Stimulated activated CD8-positive, alpha-beta memory T cell treated with anti-CD3 and anti-CD28 coated beads, Interleukin-4, amount 100 ng/mL, for 48 hours (primary cell): Measurements from ENCODE around the gene C1QB.

Source experiments
- DNase-seq: peaks from one replicate; pipeline ENCODE4 v3.0.0-alpha.2; 2020

Gene C1QB

GRCh38 chr1:22636353-22636752 lies 16.7 kb upstream of the C1QB start, which contains the start of gene C1QA:
C1QA (plus strand) TSS chr1:22636628; CDS start chr1:22637617, 989 bp downstream.
- DNase-seq = no peak

- DNase-seq = no peak
Observed at GRCh38 chr1:22636927-22637326, 16.1 kb upstream of the C1QB start.

DNA sequence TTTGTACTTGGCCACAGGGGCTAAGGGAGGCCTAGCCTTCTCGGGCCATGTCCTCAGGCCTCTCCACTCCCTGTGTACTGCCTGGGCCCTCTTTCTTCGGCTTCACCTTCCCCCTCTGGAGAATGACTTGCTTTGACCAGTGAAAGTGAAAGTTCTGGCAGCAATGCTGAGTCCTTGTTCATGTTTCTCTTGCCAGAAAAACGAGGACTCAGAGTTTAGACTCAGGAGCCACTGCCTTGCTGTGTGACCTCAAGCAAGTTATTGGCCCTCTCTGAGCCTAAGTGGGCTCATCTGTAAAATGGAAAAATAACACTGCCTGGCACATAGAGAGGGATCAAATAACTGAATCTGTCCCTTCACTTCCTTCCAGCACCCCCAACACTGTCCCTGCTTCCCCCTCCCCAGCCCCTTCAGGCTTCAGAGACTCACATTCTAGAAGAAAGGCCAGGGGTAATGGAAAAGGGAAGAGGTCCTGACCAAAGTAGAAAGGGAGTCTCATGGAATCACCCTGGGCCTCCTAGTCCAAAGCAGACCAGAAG lies 15.1 kb upstream of the C1QB start:
- no peak for DNase-seq

- DNase-seq = no peak
Observed at GRCh38 chr1:22638476-22639234, 14.4 kb upstream of the C1QB start.

DNA sequence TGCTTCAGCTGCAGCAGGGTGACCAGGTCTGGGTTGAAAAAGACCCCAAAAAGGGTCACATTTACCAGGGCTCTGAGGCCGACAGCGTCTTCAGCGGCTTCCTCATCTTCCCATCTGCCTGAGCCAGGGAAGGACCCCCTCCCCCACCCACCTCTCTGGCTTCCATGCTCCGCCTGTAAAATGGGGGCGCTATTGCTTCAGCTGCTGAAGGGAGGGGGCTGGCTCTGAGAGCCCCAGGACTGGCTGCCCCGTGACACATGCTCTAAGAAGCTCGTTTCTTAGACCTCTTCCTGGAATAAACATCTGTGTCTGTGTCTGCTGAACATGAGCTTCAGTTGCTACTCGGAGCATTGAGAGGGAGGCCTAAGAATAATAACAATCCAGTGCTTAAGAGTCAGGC lies 13.8 kb upstream of the C1QB start:
- no peak for DNase-seq

GRCh38 chr1:22641247-22641646 lies 11.8 kb upstream of the C1QB start:
- no peak for DNase-seq

DNA sequence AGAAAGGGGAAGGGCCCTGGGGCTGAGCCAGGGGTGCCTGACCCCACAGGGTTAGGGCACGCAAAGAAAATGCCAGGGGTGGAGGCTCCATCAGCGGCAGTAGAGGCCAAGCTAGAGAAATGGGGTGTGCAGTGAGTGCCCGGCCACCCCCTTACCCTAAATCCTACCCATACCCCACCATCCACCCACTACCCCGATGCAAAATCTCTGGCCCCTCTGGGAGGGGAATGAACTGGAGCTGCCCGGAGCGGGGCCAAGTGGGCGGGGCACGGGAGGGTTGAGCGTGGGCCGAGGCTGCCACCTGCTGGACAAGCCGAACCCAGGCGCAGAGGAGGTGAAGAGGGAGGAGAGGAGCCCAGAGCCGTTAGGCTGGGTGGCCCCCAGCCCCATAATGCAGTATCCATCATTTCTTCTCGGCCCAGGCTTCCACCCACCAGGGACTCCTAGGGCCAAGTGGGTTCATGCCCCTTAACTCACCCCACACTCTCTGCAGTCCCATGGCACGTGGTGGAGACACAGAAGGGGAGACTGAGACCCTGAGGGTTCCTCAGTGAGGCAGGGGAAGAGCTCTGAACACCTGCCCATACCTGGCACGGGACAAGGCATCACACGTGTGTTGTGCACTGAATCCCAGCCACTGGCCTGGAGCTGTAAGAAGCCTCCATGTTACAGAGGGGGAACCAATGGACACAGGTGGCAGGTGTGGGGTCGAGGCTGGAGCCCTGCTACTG lies 11.0 kb upstream of the C1QB start:
- peak; percentile 86 for DNase-seq

DNA sequence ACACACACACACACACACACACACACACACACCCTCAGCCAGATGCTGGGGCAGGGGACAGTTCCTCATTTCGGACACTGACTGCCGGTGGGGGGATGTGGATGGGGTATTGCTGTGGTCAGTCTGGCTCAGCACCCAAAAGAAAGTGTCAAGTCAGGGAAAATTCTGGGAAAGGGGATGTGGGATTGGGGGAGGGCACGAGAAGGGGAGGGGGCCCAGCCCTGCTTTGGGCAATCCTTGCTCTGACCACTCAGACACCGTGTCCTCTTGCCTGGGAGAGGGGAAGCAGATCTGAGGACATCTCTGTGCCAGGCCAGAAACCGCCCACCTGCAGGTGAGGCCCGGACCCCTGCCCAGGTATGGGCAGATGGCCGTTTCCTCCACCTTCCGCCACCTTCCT lies 9.7 kb upstream of the C1QB start, which contains the start of gene C1QC:
C1QC (plus strand) TSS at position 253 of the 400 bp plus-strand sequence. CDS start 391 bp downstream, outside the sequence.
- no peak for DNase-seq

DNA sequence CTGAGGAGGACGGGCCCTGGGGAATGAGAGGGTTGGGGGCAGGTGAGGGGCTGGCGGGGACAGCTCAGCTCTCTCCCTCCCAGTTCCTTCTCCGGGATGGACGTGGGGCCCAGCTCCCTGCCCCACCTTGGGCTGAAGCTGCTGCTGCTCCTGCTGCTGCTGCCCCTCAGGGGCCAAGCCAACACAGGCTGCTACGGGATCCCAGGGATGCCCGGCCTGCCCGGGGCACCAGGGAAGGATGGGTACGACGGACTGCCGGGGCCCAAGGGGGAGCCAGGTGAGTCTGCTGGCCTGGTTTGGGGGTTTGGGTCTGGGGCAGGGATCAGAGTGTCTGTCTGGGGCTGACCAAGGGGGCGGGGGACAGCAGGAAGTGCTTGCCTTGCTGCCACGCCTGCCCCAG lies 9.1 kb upstream of the C1QB start:
- DNase-seq = no peak

DNA sequence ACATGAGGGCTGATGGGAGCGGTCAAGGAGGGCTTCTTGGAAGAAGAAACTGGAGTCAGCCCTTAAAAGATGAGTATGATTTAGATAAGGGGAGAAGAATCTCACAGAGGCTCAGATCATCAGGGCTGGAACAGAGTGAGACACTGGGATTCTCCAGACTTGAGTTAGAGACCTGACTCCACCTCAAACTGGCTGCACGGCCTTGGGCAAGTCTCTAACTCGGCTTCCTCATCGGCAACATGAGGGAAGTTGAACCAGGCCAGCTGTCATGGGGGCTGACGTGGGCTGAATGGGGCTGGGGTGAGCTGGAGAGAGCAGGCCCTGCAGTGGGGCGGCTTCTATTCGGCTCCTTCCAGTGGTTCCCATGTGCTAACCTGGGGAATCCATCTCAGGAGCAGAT lies 7.1 kb upstream of the C1QB start:
- DNase-seq = no peak

DNA sequence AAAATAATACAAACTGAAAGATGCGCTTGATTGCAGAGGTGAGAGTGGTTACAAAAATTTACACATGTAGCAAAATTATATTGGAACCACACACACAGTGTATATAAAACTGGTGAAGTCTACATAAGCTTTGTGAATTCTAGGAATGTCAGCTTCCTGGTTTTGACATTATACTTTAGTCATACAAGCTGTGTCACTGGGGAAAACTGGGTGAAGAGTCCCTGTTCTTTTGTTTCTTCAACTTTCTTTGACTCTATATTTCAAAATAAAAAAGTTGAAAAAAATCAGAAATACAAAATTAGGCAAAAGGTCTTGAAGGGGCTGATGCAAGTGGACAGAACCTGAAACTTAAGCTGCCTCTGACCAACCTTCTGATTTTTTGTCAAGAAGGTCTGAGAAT lies 6.7 kb upstream of the C1QB start:
- DNase-seq = no peak

GRCh38 chr1:22650089-22650693 lies 2.8 kb upstream of the C1QB start:
- DNase-seq = no peak

DNA sequence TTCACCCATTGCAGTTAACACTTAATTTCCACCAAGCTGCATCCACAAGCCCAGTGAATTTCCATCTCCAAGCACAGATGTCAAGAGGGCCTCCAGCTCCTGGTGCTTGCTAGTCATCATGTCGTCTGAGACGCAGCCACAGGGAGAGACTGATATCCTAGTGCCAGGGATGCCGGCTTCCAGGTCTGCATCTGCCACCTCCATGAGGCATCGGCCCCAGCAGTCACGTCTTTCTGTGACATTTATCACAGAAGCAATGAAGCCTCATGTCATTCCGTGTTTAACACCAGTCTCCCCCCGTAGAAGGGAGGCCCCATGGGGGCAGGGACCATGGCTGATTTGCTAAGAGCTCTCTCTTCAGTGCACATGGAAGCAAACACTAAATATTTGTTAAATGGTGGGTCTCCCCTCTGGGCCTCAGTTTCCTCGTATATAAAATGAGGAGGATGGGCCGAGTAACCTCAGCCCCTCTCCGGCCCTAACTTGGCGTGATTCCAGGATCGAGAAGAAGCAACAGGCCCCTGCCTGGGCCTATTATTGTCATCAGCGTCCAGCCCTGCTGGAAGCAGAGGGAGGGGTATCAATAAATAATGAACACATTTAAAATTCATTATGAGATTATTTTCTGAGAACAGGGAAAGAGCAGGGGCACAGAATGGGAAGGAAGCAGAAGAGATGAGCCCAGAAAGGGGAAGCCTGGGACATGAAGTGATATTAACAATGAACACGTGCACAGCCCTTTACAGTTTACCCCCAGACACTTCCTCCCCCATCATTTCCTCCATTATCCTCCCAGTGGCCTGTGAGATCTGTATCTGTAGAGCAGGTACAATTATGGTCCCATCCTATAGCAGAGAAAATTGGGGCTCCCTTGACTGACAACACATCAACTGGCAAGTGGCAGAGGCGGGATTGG lies 837 bp upstream of the C1QB start:
- no peak for DNase-seq

- no peak for DNase-seq
Observed at GRCh38 chr1:22654692-22655091, 1.7 kb downstream of the C1QB start.

- DNase-seq = no peak
Observed at GRCh38 chr1:22658385-22659163, 5.5 kb downstream of the C1QB start.

DNA sequence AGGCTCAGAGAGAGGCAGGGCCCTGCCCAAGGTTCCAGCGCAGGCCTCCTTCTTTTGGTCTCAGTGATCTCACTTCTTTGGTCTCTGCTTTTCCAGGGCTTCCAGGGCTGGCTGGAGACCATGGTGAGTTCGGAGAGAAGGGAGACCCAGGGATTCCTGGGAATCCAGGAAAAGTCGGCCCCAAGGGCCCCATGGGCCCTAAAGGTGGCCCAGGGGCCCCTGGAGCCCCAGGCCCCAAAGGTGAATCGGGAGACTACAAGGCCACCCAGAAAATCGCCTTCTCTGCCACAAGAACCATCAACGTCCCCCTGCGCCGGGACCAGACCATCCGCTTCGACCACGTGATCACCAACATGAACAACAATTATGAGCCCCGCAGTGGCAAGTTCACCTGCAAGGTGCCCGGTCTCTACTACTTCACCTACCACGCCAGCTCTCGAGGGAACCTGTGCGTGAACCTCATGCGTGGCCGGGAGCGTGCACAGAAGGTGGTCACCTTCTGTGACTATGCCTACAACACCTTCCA lies 7.7 kb downstream of the C1QB start:
- no peak for DNase-seq

DNA sequence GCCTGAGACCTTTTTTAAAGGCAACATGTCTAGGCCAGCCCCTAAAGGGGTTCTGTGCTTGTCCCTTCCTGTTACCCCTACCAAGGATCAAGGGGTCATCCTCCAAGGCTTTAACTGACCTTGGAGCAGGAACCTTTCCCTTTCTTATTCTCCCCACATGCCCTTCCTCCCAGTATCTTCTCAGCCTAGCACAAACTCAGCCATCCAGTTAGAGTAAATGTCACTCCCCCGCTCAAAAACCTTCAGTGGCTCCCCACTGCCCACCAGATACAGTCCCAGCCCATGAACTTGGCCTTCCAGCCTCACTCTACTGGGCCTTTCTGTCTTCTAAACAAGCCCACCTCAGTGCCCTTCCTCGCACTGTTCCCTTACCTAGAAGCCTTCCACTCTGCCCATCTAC lies 8.8 kb downstream of the C1QB start:
- DNase-seq = no peak

DNA sequence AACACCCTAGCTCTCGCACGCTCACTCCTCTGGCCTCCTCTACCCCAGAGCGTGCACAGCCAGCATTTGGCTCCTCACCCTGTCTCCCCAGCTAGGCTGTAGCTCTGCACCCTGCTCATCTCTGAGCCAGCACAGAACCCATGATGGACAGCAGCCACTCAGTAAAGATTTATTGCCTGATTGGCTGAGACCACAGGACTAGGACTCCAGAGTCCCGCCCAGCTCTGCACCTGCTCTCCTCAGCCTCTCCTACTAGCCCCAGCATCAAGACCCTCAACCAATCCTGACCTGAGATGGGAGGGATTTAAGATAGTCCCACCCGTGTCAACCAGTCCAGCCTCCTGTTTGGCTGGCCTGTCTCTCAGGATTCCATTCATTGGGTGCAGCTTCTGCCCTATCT lies 9.3 kb downstream of the C1QB start:
- no peak for DNase-seq

DNA sequence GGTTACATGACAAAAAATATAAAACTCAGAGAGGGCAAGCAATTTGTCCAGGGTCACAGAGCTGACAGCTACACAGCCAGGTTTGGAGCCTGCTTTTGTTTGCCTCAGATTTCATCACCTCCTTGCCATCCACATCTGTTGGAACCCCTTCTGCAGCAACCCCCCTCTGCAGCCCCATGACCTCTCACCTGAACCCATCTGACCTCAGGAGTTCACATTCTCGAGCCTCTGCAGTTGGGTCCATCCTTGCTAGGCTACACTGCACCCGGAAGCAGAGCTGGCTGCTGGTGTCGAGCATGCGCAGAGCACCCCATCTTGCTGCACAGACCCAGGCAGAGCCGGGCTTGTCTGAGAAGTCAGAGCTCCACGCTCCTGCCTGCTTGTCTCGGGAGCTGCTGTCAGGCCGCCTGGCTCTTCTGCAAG lies 10.0 kb downstream of the C1QB start:
- no peak for DNase-seq

GRCh38 chr1:22665752-22666151 lies 12.7 kb downstream of the C1QB start:
- no peak for DNase-seq

DNA sequence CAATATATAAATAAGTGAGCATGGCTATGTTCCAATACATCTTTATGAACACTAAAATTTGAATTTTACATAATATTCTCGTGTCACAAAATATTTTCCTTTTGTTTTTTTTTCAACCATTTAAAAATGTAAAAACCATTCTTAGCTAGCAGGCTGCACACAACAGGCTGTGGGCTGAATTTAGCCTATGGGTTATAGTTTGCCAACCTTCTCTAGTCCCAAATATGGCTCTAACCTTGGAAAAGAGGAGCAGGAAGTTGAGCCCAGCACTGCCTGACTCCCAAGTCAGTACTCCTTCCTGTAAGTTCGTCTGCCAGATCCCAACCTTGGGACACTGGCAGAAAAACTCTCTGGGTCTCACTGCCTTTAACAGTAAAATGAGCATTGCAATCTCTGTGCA lies 13.4 kb downstream of the C1QB start:
- DNase-seq = no peak
